ENCODE results near the gene PDE4D.

DNA sequence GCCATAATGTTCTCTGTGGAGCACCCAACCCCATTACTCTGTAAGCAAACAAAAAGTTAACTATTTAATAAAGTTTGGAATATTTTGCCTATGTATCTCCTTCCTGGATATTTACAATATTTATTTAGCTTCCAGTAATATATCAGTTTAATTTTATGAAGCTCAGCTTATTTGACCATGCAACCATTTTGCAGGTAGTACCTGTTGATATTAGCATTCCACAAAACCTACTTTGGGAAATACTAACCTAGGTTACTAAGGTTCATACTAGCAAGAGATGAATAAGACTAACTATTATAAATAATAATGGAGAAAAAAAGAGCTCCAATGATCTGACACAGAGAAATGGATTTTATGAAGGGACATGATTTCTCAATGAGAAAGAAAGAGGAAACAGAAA, 506.4 kb downstream of the PDE4D start:
- TF ChIP-seq POLR2A (IDR thresholded peaks at IDR 0.05; ENCODE audit: low read depth, low read length): no peak
- TF ChIP-seq EZH2 (IDR thresholded peaks at IDR 0.05; ENCODE audit: borderline replicate concordance, low read depth, low read length, severe bottlenecking): no peak
- TF ChIP-seq, protein P1, sequence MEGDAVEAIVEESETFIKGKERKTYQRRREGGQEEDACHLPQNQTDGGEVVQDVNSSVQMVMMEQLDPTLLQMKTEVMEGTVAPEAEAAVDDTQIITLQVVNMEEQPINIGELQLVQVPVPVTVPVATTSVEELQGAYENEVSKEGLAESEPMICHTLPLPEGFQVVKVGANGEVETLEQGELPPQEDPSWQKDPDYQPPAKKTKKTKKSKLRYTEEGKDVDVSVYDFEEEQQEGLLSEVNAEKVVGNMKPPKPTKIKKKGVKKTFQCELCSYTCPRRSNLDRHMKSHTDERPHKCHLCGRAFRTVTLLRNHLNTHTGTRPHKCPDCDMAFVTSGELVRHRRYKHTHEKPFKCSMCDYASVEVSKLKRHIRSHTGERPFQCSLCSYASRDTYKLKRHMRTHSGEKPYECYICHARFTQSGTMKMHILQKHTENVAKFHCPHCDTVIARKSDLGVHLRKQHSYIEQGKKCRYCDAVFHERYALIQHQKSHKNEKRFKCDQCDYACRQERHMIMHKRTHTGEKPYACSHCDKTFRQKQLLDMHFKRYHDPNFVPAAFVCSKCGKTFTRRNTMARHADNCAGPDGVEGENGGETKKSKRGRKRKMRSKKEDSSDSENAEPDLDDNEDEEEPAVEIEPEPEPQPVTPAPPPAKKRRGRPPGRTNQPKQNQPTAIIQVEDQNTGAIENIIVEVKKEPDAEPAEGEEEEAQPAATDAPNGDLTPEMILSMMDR (IDR thresholded peaks at IDR 0.05; ENCODE audit: extremely low read depth in 1 of 2, insufficient read depth in 1 of 2, low read depth in 1 of 2, low read length in 2 of 2): no peak
- no peak for TF ChIP-seq FOS (IDR thresholded peaks at IDR 0.05; ENCODE audit: borderline replicate concordance, insufficient read depth, low read length)
- TF ChIP-seq, protein P2, sequence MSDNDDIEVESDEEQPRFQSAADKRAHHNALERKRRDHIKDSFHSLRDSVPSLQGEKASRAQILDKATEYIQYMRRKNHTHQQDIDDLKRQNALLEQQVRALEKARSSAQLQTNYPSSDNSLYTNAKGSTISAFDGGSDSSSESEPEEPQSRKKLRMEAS (IDR thresholded peaks at IDR 0.05; ENCODE audit: insufficient read depth, insufficient read length): no peak
- TF ChIP-seq POLR2AphosphoS5 (IDR thresholded peaks at IDR 0.05; ENCODE audit: insufficient read depth, low read depth, low read length): no peak
- no peak for TF ChIP-seq JUN (IDR thresholded peaks at IDR 0.05; ENCODE audit: borderline replicate concordance, insufficient read depth, insufficient read length, low read depth)

Measured in endothelial cell of umbilical vein (primary cell).